Skeletal muscle satellite cell (primary cell): ENCODE data around the gene KCNH5. TPM values are rescaled to one million over a fixed set of nuclear protein-coding genes. Genes with fewer than 3 reads are reported as not detected.
A peak's percentile ranks its signal among the peaks of the same experiment; 100 is the strongest.

Experiments used
- H3K27me3 ChIP-seq: 2 replicates; pipeline ENCODE4 v1.7.0; 2013; ENCODE audit warnings: low read length; ENCODE audit not compliant: control insufficient read depth, insufficient read depth
- H3K36me3 ChIP-seq: 2 replicates; pipeline ENCODE4 v1.7.0; 2013; ENCODE audit warnings: mild to moderate bottlenecking, control low read depth, low read length; ENCODE audit not compliant: insufficient read depth
- H3K4me1 ChIP-seq: 2 replicates; pipeline ENCODE4 v1.7.0; 2013; ENCODE audit warnings: low read length; ENCODE audit not compliant: control insufficient read depth, insufficient read depth
- H3K4me2 ChIP-seq: 2 replicates; pipeline ENCODE4 v1.7.0; 2013; ENCODE audit warnings: mild to moderate bottlenecking, low read length
- H3K4me3 ChIP-seq: 2 replicates; pipeline ENCODE4 v1.7.0; 2013; ENCODE audit warnings: low read length
- H3K9ac ChIP-seq: 2 replicates; pipeline ENCODE4 v1.7.0; 2013; ENCODE audit warnings: mild to moderate bottlenecking, low read depth, low read length, moderate library complexity
- H3K9me3 ChIP-seq: replicated peaks from 2 replicates; pipeline ENCODE4 v1.7.0; 2013; ENCODE audit warnings: mild to moderate bottlenecking, control low read depth, low read length
- total RNA-seq: library from RNA; depleted of rRNA; stranded (reverse); fragments of >200 nt; gene quantifications from 2 replicates; pipeline ENCODE4 v1.2.3, GENCODE V29; 2012; rRNA removed

KCNH5 gene, protein sequence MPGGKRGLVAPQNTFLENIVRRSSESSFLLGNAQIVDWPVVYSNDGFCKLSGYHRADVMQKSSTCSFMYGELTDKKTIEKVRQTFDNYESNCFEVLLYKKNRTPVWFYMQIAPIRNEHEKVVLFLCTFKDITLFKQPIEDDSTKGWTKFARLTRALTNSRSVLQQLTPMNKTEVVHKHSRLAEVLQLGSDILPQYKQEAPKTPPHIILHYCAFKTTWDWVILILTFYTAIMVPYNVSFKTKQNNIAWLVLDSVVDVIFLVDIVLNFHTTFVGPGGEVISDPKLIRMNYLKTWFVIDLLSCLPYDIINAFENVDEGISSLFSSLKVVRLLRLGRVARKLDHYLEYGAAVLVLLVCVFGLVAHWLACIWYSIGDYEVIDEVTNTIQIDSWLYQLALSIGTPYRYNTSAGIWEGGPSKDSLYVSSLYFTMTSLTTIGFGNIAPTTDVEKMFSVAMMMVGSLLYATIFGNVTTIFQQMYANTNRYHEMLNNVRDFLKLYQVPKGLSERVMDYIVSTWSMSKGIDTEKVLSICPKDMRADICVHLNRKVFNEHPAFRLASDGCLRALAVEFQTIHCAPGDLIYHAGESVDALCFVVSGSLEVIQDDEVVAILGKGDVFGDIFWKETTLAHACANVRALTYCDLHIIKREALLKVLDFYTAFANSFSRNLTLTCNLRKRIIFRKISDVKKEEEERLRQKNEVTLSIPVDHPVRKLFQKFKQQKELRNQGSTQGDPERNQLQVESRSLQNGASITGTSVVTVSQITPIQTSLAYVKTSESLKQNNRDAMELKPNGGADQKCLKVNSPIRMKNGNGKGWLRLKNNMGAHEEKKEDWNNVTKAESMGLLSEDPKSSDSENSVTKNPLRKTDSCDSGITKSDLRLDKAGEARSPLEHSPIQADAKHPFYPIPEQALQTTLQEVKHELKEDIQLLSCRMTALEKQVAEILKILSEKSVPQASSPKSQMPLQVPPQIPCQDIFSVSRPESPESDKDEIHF
- not detected in 2 replicates for total RNA-seq

DNA sequence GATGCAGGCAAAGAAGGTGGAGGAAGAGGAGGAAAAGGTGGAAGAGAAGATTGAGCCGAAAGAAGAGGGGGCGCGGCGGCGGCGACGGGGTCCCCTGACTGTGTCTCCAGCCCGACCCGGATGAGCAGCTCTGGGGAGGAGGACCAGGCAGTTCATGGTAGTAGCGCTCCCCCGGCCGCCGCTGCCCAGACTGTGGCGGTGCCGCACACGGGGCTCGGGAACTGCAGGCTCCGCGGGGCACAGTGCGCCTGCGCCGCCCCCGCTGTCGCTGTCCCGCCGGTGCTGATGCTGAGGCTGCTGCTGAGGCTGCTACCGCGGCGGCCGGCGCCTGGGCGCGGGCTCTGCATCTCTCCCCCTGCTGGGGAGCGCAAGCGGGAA is at the start of gene KCNH5:
TSS of gene KCNH5 (minus strand) at position 225 of the 378 bp plus-strand sequence. CDS start 272 bp downstream, outside the sequence.
- Histone ChIP-seq H3K4me2 (peak within 1 kb of the TSS; percentile 80), H3K4me3 (peak within 1 kb of the TSS; percentile 54), H3K9ac (no peak within 1 kb of the TSS), H3K4me1 (no peaks in the 10 kb centered on the region), H3K27me3 (peaks cover 81% of the 10 kb centered on the region), H3K36me3 (no peaks in the 10 kb centered on the region), H3K9me3 (no peaks in the 10 kb centered on the region)

DNA sequence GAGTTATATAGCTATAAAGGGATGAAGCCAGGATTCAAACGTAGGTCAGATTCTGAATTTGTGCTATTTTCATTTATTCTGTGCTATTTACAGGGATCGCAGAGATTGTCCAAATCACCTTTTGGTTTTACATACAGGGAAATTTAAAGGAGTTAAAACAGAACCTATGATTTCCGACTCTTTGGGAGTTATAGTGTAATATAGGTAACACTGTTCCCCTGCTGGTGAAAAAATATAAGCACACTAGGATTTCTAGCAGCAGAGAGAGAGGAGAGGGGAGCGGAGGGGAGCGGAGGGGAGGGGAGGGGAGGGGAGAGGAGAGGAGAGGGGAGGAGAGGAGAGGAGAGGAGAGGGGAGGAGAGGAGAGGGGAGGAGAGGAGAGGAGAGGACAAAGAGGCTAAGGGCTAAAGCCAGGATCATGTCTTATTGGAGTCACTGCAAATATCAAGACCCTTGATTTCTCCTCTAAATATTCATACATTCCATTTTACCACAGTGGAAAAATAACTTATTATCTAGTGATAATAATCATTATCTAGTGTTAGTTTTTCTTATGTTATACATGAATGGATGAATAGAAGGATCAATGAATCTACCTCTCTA is 46.2 kb upstream of the KCNH5 start:
- Histone ChIP-seq H3K9ac (no peak overlapping the region), H3K9me3 (no peaks in the 10 kb centered on the region), H3K4me2 (no peak overlapping the region), H3K27me3 (no peaks in the 10 kb centered on the region), H3K36me3 (no peaks in the 10 kb centered on the region), H3K4me3 (no peak overlapping the region), H3K4me1 (no peaks in the 10 kb centered on the region)

DNA sequence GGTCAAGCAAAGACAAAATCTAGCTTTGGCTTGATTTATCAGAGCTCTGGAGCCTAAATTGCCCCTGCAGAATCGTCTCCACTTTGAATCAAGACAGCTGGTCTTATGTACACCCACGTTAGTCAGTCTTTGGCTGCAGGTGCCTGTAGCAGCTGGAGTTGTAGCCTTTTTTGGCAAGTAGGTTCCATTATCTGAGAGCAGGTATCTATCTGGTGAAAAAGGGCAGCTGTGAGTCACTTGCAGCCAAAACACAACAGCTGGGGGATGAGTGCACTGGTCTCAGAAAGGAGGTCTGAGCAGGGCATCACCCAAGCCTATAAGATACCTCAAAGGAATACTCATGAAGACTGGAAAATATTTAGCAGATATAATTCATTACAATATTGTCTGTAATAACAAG is 43.6 kb upstream of the KCNH5 start:
- Histone ChIP-seq H3K27me3 (no peaks in the 10 kb centered on the region), H3K4me3 (no peak overlapping the region), H3K4me2 (no peak overlapping the region), H3K4me1 (no peaks in the 10 kb centered on the region), H3K9me3 (no peaks in the 10 kb centered on the region), H3K36me3 (no peaks in the 10 kb centered on the region), H3K9ac (no peak overlapping the region)

DNA sequence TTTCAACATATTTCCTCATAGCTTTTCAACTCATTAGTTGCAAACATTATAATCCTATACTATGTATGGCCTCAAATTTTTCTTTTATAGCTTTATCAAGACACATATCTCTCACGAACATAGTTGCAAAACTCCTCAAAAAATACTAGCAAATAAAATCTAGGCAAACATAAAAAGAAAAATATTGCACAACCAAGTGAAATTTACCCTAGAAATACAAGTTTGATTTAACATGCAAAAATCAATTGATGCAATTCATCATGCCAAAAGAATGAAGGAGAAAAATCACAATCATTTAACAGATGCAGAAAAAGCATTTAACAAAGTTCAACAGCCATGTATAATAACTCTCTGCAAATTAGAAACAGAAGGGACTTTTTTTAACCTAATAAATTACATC is 33.3 kb upstream of the KCNH5 start:
- Histone ChIP-seq H3K9ac (no peak overlapping the region), H3K4me3 (no peak overlapping the region), H3K9me3 (no peaks in the 10 kb centered on the region), H3K36me3 (no peaks in the 10 kb centered on the region), H3K4me1 (no peaks in the 10 kb centered on the region), H3K27me3 (no peaks in the 10 kb centered on the region), H3K4me2 (no peak overlapping the region)

DNA sequence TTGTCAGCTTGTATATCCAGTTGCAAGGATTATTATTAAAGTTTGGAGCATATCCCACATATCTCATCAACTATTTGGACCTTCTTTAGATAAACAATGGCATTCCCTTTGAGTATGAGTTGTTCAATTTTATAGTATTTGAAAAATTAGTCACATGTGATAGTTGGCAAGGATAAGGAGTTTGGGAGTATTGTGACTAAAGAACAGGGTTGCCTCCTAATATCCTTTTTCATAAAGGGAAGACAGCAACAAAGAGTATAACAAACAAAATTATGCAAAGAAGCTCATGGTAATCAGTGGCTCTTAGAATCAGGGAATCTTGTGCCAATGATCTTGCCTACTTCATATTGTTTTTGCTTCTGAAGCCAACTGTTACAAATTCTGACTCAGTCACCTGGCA is 31.2 kb upstream of the KCNH5 start:
- H3K27me3 ChIP-seq: no peaks in the 10 kb centered on the region
- no peaks in the 10 kb centered on the region for H3K4me1 ChIP-seq
- H3K9me3 ChIP-seq: no peaks in the 10 kb centered on the region
- H3K4me2 ChIP-seq: no peak overlapping the region
- no peak overlapping the region for H3K9ac ChIP-seq
- H3K36me3 ChIP-seq: no peaks in the 10 kb centered on the region
- no peak overlapping the region for H3K4me3 ChIP-seq

DNA sequence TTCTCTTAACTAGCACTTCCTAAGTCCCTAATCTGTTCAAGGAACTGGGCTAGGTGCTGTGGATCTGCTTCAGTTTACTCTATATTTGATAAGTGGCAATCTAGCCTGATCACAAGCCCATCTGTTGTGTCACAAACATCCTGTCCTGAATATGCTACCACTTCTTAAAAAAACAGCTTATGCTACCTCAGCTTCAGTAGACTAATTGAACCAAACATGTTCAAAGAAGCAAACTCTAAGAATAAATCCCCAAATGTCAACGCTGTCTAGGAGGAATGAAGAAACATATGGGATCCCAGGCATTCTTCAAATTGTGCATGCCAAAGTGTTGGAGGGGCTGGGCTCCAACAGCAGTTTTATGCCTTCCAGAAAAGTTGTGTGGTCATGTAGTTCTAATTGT is 10.4 kb upstream of the KCNH5 start:
- Histone ChIP-seq H3K9me3 (no peaks in the 10 kb centered on the region), H3K27me3 (peaks cover 5% of the 10 kb centered on the region), H3K4me1 (no peaks in the 10 kb centered on the region), H3K4me2 (no peak overlapping the region), H3K36me3 (no peaks in the 10 kb centered on the region), H3K9ac (no peak overlapping the region), H3K4me3 (no peak overlapping the region)

DNA sequence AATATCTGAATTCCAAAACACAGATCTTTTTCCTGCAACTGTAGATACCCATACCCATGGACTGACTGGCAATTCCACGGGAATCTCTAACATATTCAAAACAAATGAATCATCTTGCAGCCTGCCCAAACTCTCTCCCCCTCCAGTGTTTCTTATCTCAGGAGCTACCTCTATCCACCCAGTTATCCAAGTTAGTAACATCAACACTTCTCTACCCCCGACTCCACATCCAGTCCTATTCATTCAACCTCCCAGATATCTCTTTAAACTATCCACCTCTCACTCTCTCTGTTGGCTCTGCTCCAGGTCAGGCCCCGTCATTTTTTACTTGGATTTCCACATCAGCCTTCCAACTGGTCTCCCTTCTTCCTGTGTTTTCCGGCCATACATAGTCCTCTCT is 6.7 kb upstream of the KCNH5 start:
- Histone ChIP-seq H3K4me3 (no peak overlapping the region), H3K9me3 (no peaks in the 10 kb centered on the region), H3K27me3 (peaks cover 34% of the 10 kb centered on the region), H3K4me2 (no peak overlapping the region), H3K36me3 (no peaks in the 10 kb centered on the region), H3K4me1 (no peaks in the 10 kb centered on the region), H3K9ac (no peak overlapping the region)

DNA sequence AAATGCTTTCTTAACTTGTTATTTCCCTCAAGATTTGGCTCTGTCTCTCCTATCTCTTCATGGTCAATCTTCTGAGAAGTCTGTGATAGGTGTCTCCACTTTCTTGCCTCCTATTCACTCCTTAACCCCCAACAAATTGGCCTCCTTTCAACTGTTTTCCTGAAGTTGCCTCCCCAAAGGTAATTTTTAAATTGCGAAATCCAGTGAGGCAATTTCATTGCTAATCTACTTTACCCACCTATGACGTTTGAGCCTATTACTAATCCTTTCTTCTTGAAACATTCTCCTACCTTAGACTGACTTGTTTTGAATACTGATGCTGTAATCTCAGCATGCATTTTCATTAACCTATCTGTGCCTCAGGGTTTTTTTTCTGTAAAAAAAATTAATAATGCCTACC is 6.0 kb upstream of the KCNH5 start:
- Histone ChIP-seq H3K4me2 (no peak overlapping the region), H3K9ac (no peak overlapping the region), H3K36me3 (no peaks in the 10 kb centered on the region), H3K4me3 (no peak overlapping the region), H3K9me3 (no peaks in the 10 kb centered on the region), H3K27me3 (peaks cover 39% of the 10 kb centered on the region), H3K4me1 (no peaks in the 10 kb centered on the region)

DNA sequence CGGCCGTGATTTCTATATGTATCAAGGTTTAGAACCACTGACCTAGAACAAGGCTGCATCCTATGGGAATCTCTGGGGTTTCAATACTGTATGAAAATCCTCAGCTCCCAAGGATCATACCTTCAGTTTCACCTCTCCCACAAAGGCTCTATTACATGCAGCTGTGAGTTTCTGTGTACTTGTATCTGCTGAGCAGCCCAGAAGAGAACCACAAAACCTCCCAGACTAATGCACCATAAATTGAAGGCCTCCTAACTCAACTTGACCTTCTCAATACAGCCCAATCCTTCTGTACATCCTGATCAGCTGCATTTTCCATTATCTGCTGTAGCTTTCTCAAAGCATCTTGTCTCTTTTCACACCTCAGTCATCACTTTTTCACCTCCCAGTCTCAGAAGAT is 5.4 kb upstream of the KCNH5 start:
- no peak overlapping the region for H3K4me3 ChIP-seq
- no peaks in the 10 kb centered on the region for H3K9me3 ChIP-seq
- H3K4me2 ChIP-seq: no peak overlapping the region
- H3K4me1 ChIP-seq: no peaks in the 10 kb centered on the region
- H3K36me3 ChIP-seq: no peaks in the 10 kb centered on the region
- no peak overlapping the region for H3K9ac ChIP-seq
- H3K27me3 ChIP-seq: peaks cover 45% of the 10 kb centered on the region

DNA sequence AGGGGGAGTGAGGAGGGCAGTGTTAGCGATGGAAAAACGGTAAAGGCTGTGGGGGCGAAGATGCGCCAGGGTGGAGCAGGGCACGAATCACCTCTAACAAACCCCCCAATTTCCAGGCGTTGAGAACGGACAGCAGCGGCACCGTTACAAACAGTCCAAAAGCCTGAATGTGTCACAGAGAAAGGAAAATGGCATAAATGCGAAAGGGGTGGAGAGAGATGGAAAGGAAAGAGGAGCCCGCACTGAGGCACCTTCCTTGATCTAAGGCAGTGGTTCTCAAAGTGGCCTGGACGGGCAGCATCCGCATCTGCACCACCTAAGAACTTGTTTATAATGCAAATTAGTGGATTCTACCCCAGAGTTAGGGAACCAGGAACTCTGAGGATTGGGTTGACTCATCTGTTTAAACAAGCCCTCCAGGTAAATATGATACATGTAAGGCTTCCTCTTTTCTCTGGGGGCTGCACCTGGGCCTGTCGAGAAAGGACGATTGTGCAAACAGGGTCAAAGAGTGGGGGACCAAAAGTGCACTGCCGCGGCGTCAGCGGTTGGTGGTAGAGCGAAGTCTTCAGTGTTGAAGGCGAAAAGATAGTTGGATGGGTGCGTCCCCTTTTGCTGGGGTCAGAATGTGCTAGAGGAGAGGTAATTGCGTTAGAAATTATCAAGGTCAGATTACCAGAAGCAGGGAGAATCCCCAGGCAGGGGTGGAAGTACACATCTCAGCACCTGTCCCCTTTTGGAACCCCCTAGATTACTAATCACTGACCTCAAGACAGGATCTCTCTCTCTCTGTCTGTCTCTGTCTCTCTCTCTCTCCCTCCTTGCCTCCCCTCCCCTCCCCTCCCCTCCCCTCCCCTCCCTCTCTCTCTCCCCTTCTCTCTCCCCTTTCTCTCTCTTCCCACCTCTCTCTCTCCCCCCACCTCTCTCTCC is 1.3 kb upstream of the KCNH5 start:
- H3K9me3 ChIP-seq: no peaks in the 10 kb centered on the region
- H3K4me1 ChIP-seq: no peaks in the 10 kb centered on the region
- H3K27me3 ChIP-seq: peaks cover 83% of the 10 kb centered on the region
- H3K4me3 ChIP-seq: no peak overlapping the region
- H3K36me3 ChIP-seq: no peaks in the 10 kb centered on the region
- H3K4me2 ChIP-seq: peak overlapping the region; percentile 80
- H3K9ac ChIP-seq: no peak overlapping the region
